ENCODE results near the gene PTPRR. TPM values are rescaled to one million over a fixed set of nuclear protein-coding genes. Genes with fewer than 3 reads are reported as not detected.

PTPRR gene
- total RNA-seq, 1 donor from 2014 or later = 0.98 TPM

GRCh38 chr12:70754330-70754741, 166.2 kb downstream of the PTPRR start:
- Histone ChIP-seq H3K36me3 (no peaks in the 10 kb centered on the region), H3K27ac (no peak overlapping the region), H3K9me3 (no peaks in the 10 kb centered on the region), H3K4me3 (no peak overlapping the region), H3K27me3 (no peaks in the 10 kb centered on the region), H3K4me1 (no peaks in the 10 kb centered on the region)
- TF ChIP-seq CTCF (IDR thresholded peaks at IDR 0.05) (no peak), POLR2A (IDR thresholded peaks at IDR 0.05) (no peak), POLR2AphosphoS5 (IDR thresholded peaks at IDR 0.05; ENCODE audit: insufficient read depth in 1 of 2, low read depth in 1 of 2) (no peak)
- DNase-seq (ENCODE audit: extremely low spot score in 2 of 2) = no peak
- intact Hi-C loops (cut with DNase I) = no loop called here

- intact Hi-C loops (cut with DNase I) = no loop called here
Observed at GRCh38 chr12:70752327-70752726, 168.2 kb downstream of the PTPRR start.

GRCh38 chr12:70749931-70750330, 170.6 kb downstream of the PTPRR start:
- no peak for DNase-seq (ENCODE audit: extremely low spot score in 2 of 2)
- no peak overlapping the region for H3K4me3 ChIP-seq
- no peak overlapping the region for H3K27ac ChIP-seq
- H3K36me3 ChIP-seq = no peaks in the 10 kb centered on the region
- intact Hi-C loops (cut with DNase I) = no loop called here
- no peaks in the 10 kb centered on the region for H3K9me3 ChIP-seq
- H3K4me1 ChIP-seq = no peaks in the 10 kb centered on the region
- no peak for TF ChIP-seq POLR2AphosphoS5 (IDR thresholded peaks at IDR 0.05; ENCODE audit: insufficient read depth in 1 of 2, low read depth in 1 of 2)
- no peak for TF ChIP-seq POLR2A (IDR thresholded peaks at IDR 0.05)
- TF ChIP-seq CTCF (IDR thresholded peaks at IDR 0.05) = no peak
- no peaks in the 10 kb centered on the region for H3K27me3 ChIP-seq

More at GRCh38 chr12:70752327-70752726, 168.2 kb downstream of the PTPRR start:
- Histone ChIP-seq H3K9me3 (no peaks in the 10 kb centered on the region), H3K4me3 (no peak overlapping the region), H3K27me3 (no peaks in the 10 kb centered on the region), H3K36me3 (no peaks in the 10 kb centered on the region), H3K4me1 (no peaks in the 10 kb centered on the region), H3K27ac (no peak overlapping the region)
- TF ChIP-seq POLR2A (IDR thresholded peaks at IDR 0.05) = no peak
- TF ChIP-seq POLR2AphosphoS5 (IDR thresholded peaks at IDR 0.05; ENCODE audit: insufficient read depth in 1 of 2, low read depth in 1 of 2) = no peak
- TF ChIP-seq CTCF (IDR thresholded peaks at IDR 0.05) = no peak
- no peak for DNase-seq (ENCODE audit: extremely low spot score in 2 of 2)

GRCh38 chr12:70748809-70749208, 171.7 kb downstream of the PTPRR start:
- intact Hi-C loops (cut with DNase I) = no loop called here
- no peak for DNase-seq (ENCODE audit: extremely low spot score in 2 of 2)
- Histone ChIP-seq H3K27me3 (no peaks in the 10 kb centered on the region), H3K27ac (no peak overlapping the region), H3K9me3 (no peaks in the 10 kb centered on the region), H3K4me1 (no peaks in the 10 kb centered on the region), H3K36me3 (no peaks in the 10 kb centered on the region), H3K4me3 (no peak overlapping the region)
- TF ChIP-seq POLR2A (IDR thresholded peaks at IDR 0.05) = no peak
- no peak for TF ChIP-seq POLR2AphosphoS5 (IDR thresholded peaks at IDR 0.05; ENCODE audit: insufficient read depth in 1 of 2, low read depth in 1 of 2)
- TF ChIP-seq CTCF (IDR thresholded peaks at IDR 0.05) = no peak

GRCh38 chr12:70747445-70748260, 172.9 kb downstream of the PTPRR start:
- intact Hi-C loops (cut with DNase I) = no loop called here
- no peaks in the 10 kb centered on the region for H3K36me3 ChIP-seq

More at GRCh38 chr12:70747445-70748260, 172.9 kb downstream of the PTPRR start:
- no peaks in the 10 kb centered on the region for H3K27me3 ChIP-seq
- TF ChIP-seq POLR2AphosphoS5 (IDR thresholded peaks at IDR 0.05; ENCODE audit: insufficient read depth in 1 of 2, low read depth in 1 of 2) (no peak), POLR2A (IDR thresholded peaks at IDR 0.05) (no peak), CTCF (IDR thresholded peaks at IDR 0.05) (no peak)
- no peaks in the 10 kb centered on the region for H3K4me1 ChIP-seq
- no peak overlapping the region for H3K4me3 ChIP-seq
- no peak overlapping the region for H3K27ac ChIP-seq
- H3K9me3 ChIP-seq = no peaks in the 10 kb centered on the region
- DNase-seq (ENCODE audit: extremely low spot score in 2 of 2) = no peak
